COLO668 (cell line): Measurements from ENCODE around the gene ANKRD55.
"Not testable (repeated sequence)": the region's sequence is repeated elsewhere in the genome, so short reads cannot be mapped to it uniquely, and the experiment has no call there.

ENCODE experiments used
- DNase-seq: peaks from one replicate; lab custom pipeline; 2025; ENCODE audit not compliant: unreplicated experiment; lab: John Stamatoyannopoulos, UW

ANKRD55 gene

GRCh38 chr5:56211298-56211865, 21.7 kb downstream of the ANKRD55 start:
- no peak for DNase-seq

GRCh38 chr5:56208681-56209080, 24.4 kb downstream of the ANKRD55 start:
- DNase-seq, result no peak

- DNase-seq, result no peak
These were observed 25.6 kb downstream of the ANKRD55 start for GRCh38 chr5:56207537-56207936.

- DNase-seq, result no peak
These were observed 26.8 kb downstream of the ANKRD55 start for GRCh38 chr5:56206126-56206910.

GRCh38 chr5:56203936-56204335, 29.2 kb downstream of the ANKRD55 start:
- not testable (repeated sequence) for DNase-seq

- DNase-seq, result no peak
These were observed 30.6 kb downstream of the ANKRD55 start for GRCh38 chr5:56202483-56202882.

- not testable (repeated sequence) for DNase-seq
These were observed 31.3 kb downstream of the ANKRD55 start for GRCh38 chr5:56201762-56202261.

GRCh38 chr5:56200971-56201666, 32.0 kb downstream of the ANKRD55 start:
- DNase-seq, result peak; percentile 41

GRCh38 chr5:56195016-56195415, 38.1 kb downstream of the ANKRD55 start:
- no peak for DNase-seq

- DNase-seq, result no peak
These were observed 40.9 kb downstream of the ANKRD55 start for GRCh38 chr5:56192246-56192645.

GRCh38 chr5:56191656-56192055, 41.5 kb downstream of the ANKRD55 start:
- DNase-seq, result no peak

GRCh38 chr5:56190497-56190896, 42.6 kb downstream of the ANKRD55 start:
- DNase-seq, result no peak

- DNase-seq, result no peak
These were observed 47.3 kb downstream of the ANKRD55 start for GRCh38 chr5:56185768-56186311.

GRCh38 chr5:56183506-56183905, 49.6 kb downstream of the ANKRD55 start:
- DNase-seq, result no peak

- DNase-seq, result no peak
These were observed 53.7 kb downstream of the ANKRD55 start for GRCh38 chr5:56179442-56179841.

- DNase-seq, result no peak
These were observed 54.3 kb downstream of the ANKRD55 start for GRCh38 chr5:56178823-56179222.

- no peak for DNase-seq
These were observed 56.1 kb downstream of the ANKRD55 start for GRCh38 chr5:56176871-56177533.

- DNase-seq, result no peak
These were observed 56.9 kb downstream of the ANKRD55 start for GRCh38 chr5:56176155-56176798.

- no peak for DNase-seq
These were observed 57.6 kb downstream of the ANKRD55 start for GRCh38 chr5:56175488-56175887.

- DNase-seq, result no peak
These were observed 58.1 kb downstream of the ANKRD55 start for GRCh38 chr5:56175021-56175420.

GRCh38 chr5:56172241-56172640, 60.9 kb downstream of the ANKRD55 start:
- DNase-seq, result no peak
